Measurements from ENCODE around the gene SPRR5.

DNA sequence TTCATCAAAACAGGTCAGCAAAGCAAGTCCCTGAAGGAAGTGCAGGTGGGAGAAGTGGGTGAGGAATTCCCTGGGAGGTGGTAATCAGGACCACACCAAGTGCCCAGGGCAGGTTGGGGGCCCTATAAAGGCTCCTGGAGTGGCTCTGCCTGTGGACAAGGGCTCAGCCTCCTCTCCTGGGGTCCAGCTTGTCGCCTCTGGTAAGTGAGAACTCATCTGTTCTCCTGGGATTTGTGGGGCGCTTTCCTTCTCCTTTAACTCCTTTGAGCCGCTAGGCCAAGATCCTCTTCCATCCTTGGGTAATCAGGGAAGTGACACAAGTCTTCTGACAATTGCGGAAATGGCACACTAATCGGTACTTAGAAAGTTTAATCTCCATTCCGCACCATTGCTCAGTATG is 23.5 kb downstream of the SPRR5 start, which contains the start of gene SPRR4:
- TF ChIP-seq, protein P1, sequence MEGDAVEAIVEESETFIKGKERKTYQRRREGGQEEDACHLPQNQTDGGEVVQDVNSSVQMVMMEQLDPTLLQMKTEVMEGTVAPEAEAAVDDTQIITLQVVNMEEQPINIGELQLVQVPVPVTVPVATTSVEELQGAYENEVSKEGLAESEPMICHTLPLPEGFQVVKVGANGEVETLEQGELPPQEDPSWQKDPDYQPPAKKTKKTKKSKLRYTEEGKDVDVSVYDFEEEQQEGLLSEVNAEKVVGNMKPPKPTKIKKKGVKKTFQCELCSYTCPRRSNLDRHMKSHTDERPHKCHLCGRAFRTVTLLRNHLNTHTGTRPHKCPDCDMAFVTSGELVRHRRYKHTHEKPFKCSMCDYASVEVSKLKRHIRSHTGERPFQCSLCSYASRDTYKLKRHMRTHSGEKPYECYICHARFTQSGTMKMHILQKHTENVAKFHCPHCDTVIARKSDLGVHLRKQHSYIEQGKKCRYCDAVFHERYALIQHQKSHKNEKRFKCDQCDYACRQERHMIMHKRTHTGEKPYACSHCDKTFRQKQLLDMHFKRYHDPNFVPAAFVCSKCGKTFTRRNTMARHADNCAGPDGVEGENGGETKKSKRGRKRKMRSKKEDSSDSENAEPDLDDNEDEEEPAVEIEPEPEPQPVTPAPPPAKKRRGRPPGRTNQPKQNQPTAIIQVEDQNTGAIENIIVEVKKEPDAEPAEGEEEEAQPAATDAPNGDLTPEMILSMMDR (conservative IDR thresholded peaks at IDR 0.05): no peak
- TF ChIP-seq EZH2 (IDR thresholded peaks at IDR 0.05; ENCODE audit: low read depth): no peak
